Spinal cord (tissue), 10 donors: ENCODE measurements around the gene TRAF1. TPM values are rescaled to one million over a fixed set of nuclear protein-coding genes. Genes with fewer than 3 reads are reported as not detected.

ENCODE experiments used
- DNase-seq, 6 donors: peaks; one replicate each; pipeline versions ENCODE4 v3.0.0 to v3.0.0-alpha.2; 2013 to 2015; ENCODE audit warnings: low spot score in 6 of 6, low read depth in 4 of 6
- H3K27ac ChIP-seq: one replicate; pipeline ENCODE4 v1.5.1; 2013; ENCODE audit warnings: low read depth, low read length, control low read depth
- H3K27me3 ChIP-seq: one replicate; pipeline ENCODE4 v1.6.1; 2013; ENCODE audit warnings: low read length; ENCODE audit not compliant: control insufficient read depth, insufficient read depth
- H3K36me3 ChIP-seq: one replicate; pipeline ENCODE4 v1.6.1; 2013; ENCODE audit warnings: low read length; ENCODE audit not compliant: control insufficient read depth, insufficient read depth
- H3K4me1 ChIP-seq: one replicate; pipeline ENCODE4 v1.6.1; 2013; ENCODE audit warnings: low read length; ENCODE audit not compliant: control insufficient read depth, insufficient read depth
- H3K4me3 ChIP-seq: one replicate; pipeline ENCODE4 v1.5.1; 2013; ENCODE audit warnings: low read depth, low read length, control low read depth
- H3K9me3 ChIP-seq: one replicate; pipeline ENCODE4 v1.6.1; 2013; ENCODE audit warnings: low read length; ENCODE audit not compliant: control insufficient read depth, insufficient read depth
- WGBS: methylation state at CpG from one replicate; pipeline ENCODE4 v1.1.5; 2013; ENCODE audit warnings: missing lambda C conversion rate; ENCODE audit not compliant: insufficient coverage; 5-methylcytosine and 5-hydroxymethylcytosine counted together
- polyA plus RNA-seq, 2 donors: library from polyadenylated mRNA; unstranded; fragments of 120-200 nt; gene quantifications; one replicate each; pipeline ENCODE4 v1.2.1, GENCODE V29; 2013; ENCODE audit not compliant: insufficient read length in 2 of 2
- total RNA-seq, 2 donors: library from RNA; depleted of rRNA in 1 of 2; stranded (reverse); fragments of 120-200 nt in 1 of 2; fragments of >200 nt in 1 of 2; gene quantifications; one replicate each; pipeline versions ENCODE4 v1.2.3 to v1.2.4, GENCODE V29; 2013 to 2014
- donor health status: healthy.

The TRAF1 gene
- total and polyA plus RNA-seq, 4 donors: 3.5 to 6.8 (median 5.4) TPM

- Histone ChIP-seq H3K27ac (no peak overlapping the region), H3K27me3 (no peaks in the 10 kb centered on the region), H3K36me3 (no peaks in the 10 kb centered on the region), H3K9me3 (no peaks in the 10 kb centered on the region), H3K4me1 (peaks cover 3% of the 10 kb centered on the region), H3K4me3 (no peak overlapping the region)
- DNase-seq: no peak
- no CpG with 5 or more reads among the region's 1 CpG for WGBS
These were observed 33.4 kb upstream of the TRAF1 start for GRCh38 chr9:120960001-120960400.

DNA sequence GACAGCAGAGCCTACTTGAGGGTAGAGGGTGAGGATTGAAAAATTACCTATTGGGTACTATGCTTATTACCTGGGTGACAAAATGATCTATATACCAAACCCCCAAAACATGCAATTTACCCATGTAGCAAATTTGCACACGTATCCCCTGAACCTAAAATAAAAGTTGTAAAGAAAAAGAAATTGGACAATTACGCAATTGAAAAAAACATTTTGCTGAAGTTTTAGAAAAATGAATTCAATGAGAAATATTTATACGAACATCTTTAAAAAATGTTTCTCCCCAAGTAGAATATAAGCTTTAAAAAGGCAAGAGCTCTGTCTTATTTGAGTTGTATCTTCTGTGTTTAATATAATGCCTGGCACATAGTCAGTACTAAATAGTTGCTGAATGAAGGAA lies 30.3 kb upstream of the TRAF1 start:
- no peaks in the 10 kb centered on the region for H3K9me3 ChIP-seq
- no CpG with 5 or more reads among the region's 3 CpGs for WGBS
- no peak overlapping the region for H3K27ac ChIP-seq
- DNase-seq: no peak
- H3K4me3 ChIP-seq: no peak overlapping the region
- H3K27me3 ChIP-seq: no peaks in the 10 kb centered on the region
- no peaks in the 10 kb centered on the region for H3K36me3 ChIP-seq
- no peaks in the 10 kb centered on the region for H3K4me1 ChIP-seq

DNA sequence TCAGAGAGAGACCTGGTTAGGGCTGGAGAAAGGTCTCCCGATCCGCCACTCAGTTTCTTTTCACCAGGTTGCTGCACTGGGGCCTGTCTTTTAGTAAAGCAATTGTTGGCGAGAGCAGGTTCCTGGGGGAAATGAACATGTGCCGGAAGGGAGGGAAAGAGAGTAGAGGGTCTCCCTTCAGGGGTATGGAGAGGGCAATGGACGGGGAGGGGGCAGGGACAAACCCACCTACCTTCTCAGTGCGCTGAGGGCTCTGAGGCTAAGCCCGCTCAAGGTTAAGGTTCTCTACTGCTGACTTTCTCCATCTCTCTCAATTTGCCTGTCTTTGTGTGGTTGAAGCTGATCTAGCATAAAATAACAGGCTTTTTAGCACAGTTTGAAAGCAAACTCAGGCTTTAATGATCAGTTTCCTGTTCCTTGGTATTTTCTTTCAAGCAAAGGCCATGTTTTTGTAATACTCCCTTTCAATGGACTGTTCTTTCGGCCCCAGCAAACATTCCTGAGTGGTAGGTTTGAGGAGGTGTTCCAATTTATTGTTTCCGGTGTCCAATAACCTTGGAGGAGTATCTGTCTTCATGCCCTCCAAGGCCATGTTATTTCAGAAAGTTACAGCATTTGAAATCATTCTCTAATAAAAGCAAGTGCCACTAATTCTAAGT lies 25.5 kb upstream of the TRAF1 start:
- H3K4me1 ChIP-seq: peaks cover 6% of the 10 kb centered on the region
- DNase-seq: no peak
- H3K4me3 ChIP-seq: no peak overlapping the region
- 97% methylated on average over 6 of the region's 9 CpGs for WGBS
- H3K36me3 ChIP-seq: no peaks in the 10 kb centered on the region
- no peak overlapping the region for H3K27ac ChIP-seq
- no peaks in the 10 kb centered on the region for H3K9me3 ChIP-seq
- H3K27me3 ChIP-seq: no peaks in the 10 kb centered on the region

- Histone ChIP-seq H3K27ac (no peak overlapping the region), H3K36me3 (no peaks in the 10 kb centered on the region), H3K27me3 (no peaks in the 10 kb centered on the region), H3K9me3 (no peaks in the 10 kb centered on the region), H3K4me3 (no peak overlapping the region), H3K4me1 (peaks cover 6% of the 10 kb centered on the region)
- 53% methylated on average over 4 of the region's 8 CpGs for WGBS
- DNase-seq: peak in 1 of 6 donors; percentile 27
These were observed 24.1 kb upstream of the TRAF1 start for GRCh38 chr9:120950421-120951388.

GRCh38 chr9:120949290-120949689 lies 22.7 kb upstream of the TRAF1 start:
- H3K4me3 ChIP-seq: no peak overlapping the region
- WGBS: no CpG with 5 or more reads among the region's 2 CpGs
- no peak for DNase-seq

GRCh38 chr9:120948824-120949223 lies 22.2 kb upstream of the TRAF1 start:
- WGBS: 95% methylated on average over 1 of the region's 1 CpG
- H3K9me3 ChIP-seq: no peaks in the 10 kb centered on the region
- no peaks in the 10 kb centered on the region for H3K36me3 ChIP-seq
- DNase-seq: no peak
- H3K27ac ChIP-seq: no peak overlapping the region
- peaks cover 6% of the 10 kb centered on the region for H3K4me1 ChIP-seq
- H3K27me3 ChIP-seq: no peaks in the 10 kb centered on the region
- H3K4me3 ChIP-seq: no peak overlapping the region

More at GRCh38 chr9:120949290-120949689, 22.7 kb upstream of the TRAF1 start:
- Histone ChIP-seq H3K4me1 (peaks cover 6% of the 10 kb centered on the region), H3K27ac (no peak overlapping the region), H3K36me3 (no peaks in the 10 kb centered on the region), H3K9me3 (no peaks in the 10 kb centered on the region), H3K27me3 (no peaks in the 10 kb centered on the region)

GRCh38 chr9:120947222-120947621 lies 20.6 kb upstream of the TRAF1 start:
- H3K27me3 ChIP-seq: no peaks in the 10 kb centered on the region
- WGBS: 98% methylated on average over 2 of the region's 2 CpGs
- H3K4me1 ChIP-seq: peaks cover 12% of the 10 kb centered on the region
- H3K9me3 ChIP-seq: no peaks in the 10 kb centered on the region
- no peak overlapping the region for H3K27ac ChIP-seq
- no peak overlapping the region for H3K4me3 ChIP-seq
- no peak for DNase-seq
- H3K36me3 ChIP-seq: no peaks in the 10 kb centered on the region

DNA sequence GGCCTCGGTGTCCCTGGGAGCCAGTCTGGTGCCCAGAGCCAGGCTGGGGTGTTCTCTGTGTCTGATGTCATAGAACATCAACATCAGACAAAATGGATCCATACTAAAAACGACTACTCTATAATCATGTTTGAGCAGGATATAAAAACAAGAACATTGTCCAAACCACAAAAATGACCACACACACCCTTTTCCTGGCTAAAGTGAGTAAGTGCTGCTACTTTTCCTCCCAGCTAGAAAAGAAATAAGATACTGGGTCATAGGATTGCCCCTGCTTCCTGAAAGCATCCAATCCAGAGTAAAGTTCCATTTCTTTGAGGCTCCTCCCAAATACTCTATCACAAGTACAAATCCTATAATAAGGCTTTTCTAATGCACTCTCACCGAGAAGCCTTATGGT lies 19.7 kb upstream of the TRAF1 start:
- Histone ChIP-seq H3K4me3 (no peak overlapping the region), H3K9me3 (no peaks in the 10 kb centered on the region), H3K36me3 (no peaks in the 10 kb centered on the region), H3K27ac (no peak overlapping the region), H3K27me3 (no peaks in the 10 kb centered on the region), H3K4me1 (peaks cover 12% of the 10 kb centered on the region)
- DNase-seq: no peak
- no CpG with 5 or more reads among the region's 3 CpGs for WGBS

DNA sequence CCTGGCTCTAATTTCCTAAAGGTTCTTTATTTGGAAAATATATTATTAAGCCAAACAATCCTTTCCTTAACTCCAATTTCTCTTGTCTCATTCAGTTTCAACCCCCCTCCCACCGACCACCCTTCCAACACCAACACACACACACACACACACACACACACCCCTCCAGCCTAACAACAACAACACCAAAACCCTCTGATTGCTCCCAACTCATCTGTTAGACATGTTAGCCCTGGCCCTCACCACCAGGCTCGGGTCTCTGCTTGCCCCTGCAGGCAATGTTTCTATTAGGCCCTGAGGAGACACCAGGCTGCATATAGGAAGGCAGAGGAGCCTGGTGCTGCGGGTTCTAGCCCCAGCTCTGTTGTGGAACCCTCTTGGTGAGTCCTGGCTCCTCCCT lies 18.4 kb upstream of the TRAF1 start:
- H3K27ac ChIP-seq: no peak overlapping the region

More for the DNA sequence above, 18.4 kb upstream of the TRAF1 start:
- WGBS: 81% methylated on average over 3 of the region's 3 CpGs
- Histone ChIP-seq H3K4me3 (no peak overlapping the region), H3K4me1 (peaks cover 6% of the 10 kb centered on the region), H3K27me3 (no peaks in the 10 kb centered on the region), H3K9me3 (no peaks in the 10 kb centered on the region), H3K36me3 (no peaks in the 10 kb centered on the region)
- no peak for DNase-seq
